GM19043 (cell line): ENCODE results near the gene LRRC7.

Experiments used
- ATAC-seq: cut with Tn5 transposase; IDR thresholded peaks from one replicate; pipeline ENCODE4 v1.9.1; 2021; ENCODE audit warnings: low read depth; ENCODE audit not compliant: unreplicated experiment

LRRC7 gene

DNA sequence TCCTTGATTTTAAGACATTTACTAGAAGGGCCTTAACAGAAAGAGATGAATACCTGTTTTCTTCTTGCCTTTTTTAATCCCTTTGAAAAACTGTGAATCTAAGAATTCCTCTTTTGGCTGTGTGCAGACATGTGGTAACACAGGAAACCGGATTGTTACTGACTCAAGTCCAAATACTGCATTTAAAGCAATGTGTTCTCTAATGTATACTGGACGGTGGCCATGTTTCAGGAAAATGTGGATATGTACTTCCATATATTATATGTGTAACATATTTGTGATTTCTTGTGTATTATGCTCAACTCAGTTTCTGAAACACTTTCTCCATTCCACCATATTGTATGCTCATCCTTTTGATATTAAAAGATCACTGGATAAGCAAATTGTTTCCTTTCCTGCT lies 185.1 kb downstream of the LRRC7 start:
- ATAC-seq, result no peak

DNA sequence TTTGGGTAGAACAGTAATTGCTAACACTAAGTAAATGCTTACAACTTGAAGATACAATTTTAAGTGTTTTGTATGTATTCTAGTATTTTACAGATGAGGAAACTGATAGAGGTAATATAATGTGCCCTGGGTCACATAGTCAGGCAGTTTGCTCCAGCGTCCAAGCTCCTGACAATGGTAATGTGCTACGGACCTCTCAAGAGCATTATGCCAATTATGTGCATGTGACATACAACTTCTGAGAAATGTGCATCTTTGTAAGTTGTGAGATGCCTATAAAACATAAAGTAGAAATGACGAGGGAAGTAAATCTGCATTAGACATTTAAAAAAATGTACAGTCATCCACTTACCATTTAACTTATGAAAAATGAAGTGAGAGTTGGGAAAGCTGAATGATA lies 186.8 kb downstream of the LRRC7 start:
- ATAC-seq, result no peak

DNA sequence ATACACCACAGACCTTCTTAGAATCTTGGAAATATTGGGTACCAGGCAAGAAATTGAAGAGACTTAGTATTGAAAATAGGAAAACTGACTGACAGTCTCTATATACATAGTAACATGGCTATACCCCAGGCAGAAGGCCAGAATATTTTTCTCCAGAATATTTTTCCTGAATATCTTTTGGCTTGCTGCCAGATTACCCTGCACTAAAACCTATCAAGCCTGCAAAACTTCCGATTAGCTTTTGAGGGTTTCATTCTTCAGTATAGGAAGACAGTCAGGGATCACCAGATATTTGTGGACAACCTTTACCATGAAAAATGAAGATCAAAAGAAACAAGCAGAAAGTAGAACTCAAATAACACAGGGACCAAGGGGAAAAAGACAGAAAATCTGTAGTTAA lies 187.9 kb downstream of the LRRC7 start:
- ATAC-seq, result no peak

DNA sequence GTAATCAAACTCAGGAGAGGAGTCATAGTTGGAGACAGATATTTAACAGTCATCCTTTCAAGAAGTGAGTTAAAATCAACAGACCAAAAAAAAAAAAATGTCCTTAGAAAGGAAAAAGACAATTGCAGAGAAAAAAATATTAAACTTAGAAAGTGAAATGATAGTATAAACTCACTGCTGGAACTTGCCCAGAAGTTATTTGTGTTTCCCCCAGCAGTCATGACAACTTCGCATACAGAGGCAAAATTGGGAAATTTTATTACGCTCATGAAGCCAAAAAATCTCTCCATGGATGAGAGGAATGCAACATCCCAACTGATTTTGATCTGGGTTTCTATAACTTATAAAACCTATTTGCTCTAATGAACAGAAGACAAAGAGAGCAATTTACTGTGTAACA lies 198.2 kb downstream of the LRRC7 start:
- ATAC-seq, result no peak

DNA sequence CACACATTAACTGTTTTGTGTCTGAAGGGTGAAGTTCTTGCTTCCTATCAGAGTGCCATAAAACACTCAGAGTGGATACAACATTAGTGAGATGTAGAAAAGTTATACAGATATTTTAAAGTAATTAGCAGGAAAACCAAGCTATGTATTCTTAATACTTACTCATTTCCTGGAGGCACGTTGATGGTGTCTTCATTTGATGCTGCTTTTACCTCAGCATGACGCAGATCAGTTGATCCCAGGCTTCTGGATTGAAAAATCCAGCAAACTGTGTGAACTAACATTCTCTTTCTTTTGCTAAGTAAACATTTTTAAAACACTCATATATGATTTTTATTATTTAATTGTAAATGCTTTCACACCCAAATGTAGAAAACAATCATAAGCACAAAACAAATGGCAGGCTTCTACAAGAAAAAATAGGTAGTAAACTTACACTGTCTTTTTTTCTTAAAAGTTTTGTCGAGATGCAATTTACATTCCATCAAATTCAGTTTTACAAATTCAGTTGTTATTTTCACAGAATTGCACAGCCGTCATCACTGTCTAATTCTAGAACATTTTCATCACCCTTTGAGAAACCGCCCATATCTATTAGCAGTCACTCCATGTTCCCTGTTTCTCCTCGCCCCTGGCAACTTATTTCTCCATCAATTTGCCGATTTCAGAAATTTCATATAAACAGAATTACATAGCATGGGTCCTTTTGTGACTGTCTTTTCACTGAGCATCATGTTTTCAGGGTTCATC lies 198.9 kb downstream of the LRRC7 start:
- ATAC-seq, result no peak

DNA sequence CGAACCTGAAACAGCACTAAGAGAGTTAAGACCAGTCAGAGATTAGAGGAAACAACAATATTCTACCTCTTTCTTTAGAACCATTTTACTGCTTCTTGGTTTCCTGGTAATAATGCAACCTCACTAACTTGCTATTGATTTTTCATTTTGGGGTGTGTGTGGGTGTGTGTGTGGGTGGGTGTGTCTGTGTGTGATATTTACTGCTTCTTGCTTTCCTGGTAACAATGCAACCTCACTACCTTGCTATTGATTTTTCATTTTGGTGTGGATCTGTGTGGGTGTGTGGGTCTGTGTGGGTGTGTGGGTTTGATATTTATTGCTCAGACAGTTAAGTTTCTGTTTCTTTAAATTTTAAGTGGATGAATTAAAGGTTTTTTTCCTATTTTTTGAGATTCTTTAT lies 208.8 kb downstream of the LRRC7 start:
- ATAC-seq, result no peak

DNA sequence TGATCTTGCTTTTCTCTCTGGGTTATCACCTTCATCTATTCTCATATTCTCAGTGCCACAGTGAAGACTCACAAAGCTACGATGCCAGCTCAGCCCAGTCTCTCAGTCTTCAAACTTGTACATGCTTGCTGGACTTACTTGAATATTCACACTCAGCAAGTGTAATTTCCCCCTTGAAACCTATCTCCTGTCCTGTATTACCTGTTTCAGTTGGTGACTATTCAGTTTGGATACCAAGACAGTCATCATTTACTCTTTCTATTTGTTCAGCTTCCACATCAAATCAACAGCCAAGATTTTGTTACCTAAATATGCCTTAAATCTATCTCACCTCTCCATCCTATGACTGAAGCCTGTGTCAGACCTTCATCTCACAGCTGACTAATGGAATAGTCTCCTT lies 209.7 kb downstream of the LRRC7 start:
- no peak for ATAC-seq

DNA sequence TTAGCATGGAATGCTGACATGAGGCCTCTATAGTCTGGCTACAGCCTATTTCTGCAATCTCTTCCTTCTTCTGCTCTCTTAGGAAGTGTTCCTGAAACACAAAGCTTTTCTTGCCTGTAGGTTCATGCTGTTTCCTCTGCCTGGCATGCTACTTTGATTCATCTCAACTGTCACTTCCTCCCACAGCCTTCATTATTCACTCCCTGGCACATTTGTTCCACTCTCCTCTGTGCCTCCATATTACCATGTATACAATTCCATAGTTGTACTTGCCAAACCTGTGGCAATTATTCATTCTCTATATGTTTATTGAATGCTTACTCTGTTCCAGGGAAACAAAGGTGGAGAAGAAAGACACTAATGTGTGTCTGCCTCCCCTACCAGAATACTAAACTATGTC lies 210.2 kb downstream of the LRRC7 start:
- ATAC-seq, result no peak

DNA sequence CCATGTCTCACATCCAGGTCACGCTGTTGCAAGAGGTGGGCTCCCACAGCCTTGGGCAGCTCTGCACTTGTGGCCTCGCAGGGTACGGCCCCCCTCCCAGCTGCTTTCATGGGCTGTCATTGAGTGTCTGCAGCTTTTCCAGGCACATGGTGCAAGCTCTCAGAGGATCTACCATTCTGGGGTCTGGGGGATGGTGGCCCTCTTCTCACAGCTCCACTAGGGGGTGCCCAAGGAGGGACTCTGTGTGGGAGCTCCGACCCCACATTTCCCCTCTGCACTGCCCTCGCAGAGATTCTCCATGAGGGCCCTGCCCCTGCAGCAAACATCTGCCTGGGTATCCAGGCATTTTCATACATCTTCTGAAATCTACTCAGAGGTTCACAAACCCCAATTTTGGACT lies 219.4 kb downstream of the LRRC7 start:
- no peak for ATAC-seq

DNA sequence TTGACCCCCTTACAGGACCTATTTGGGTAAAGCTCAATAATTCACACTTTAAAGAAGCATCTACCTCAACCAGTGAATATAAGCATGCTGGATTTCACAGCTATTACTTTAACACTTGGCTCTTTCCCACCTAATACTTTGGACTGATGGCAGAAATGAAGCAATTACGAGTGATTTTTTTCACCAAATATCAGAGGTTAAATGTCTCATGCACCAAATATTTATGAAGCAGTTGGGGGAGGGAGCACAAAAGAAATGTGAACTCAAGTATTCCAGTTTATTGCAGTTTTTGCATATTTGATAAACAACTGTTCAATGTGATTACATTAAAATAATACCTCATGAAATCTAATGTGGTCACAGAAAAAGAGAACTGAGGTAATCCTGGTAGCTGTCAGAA lies 223.6 kb downstream of the LRRC7 start:
- ATAC-seq, result no peak

DNA sequence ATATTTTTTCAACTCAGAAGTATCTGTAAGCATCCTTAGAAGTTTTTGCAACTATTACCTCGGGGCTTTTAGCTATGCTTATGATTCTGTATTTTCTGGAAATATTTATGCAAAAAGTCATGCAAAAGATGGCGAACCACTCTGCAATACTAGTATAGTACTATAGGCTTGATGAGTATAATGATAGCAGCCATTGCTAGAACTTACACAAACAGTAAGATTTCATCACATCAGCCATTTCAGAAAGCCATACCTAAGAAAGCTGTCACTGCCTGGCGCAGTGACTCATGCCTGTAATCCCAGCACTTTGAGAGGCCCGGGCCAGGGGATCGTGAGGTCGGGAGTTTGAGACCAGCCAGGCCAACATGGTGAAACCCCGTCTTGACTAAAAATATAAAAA lies 227.1 kb downstream of the LRRC7 start:
- no peak for ATAC-seq

DNA sequence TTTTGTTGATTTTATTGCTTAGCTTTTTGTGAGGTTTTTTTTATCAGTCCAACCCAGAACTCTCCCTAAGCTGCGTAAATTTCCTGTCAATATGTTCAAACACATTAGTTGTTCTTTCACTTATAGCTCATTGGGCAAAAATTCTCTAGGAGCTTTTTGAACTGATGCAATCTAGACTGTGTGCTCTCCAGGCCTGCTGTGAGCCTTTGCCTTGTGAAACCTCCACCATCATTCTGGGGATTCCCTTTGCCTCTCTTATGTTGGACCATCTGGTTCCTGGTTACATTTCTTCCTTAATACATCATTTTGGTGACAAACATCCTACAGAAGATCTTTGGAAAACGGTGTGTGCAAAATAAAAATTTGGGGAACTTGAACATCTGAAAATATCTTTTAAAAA lies 247.2 kb downstream of the LRRC7 start:
- no peak for ATAC-seq

DNA sequence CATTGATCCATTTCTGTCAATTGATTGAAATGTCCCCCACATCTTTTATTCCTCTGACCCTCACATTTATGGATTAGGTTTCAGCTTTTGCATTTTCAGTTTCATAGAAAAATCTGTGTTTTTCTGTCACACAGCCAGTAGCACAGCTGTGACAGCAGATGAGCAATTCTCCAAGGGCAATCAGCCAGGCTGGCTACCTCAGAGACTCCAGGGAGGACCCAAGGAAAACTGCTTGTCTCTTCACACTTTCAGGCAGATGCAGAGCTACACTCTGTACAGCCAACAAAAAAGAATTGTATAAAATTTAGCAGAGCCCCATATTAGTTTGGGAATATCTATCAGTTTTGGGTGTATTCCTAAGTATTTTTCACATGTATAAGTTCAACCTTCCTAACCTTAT lies 257.2 kb downstream of the LRRC7 start:
- no peak for ATAC-seq

DNA sequence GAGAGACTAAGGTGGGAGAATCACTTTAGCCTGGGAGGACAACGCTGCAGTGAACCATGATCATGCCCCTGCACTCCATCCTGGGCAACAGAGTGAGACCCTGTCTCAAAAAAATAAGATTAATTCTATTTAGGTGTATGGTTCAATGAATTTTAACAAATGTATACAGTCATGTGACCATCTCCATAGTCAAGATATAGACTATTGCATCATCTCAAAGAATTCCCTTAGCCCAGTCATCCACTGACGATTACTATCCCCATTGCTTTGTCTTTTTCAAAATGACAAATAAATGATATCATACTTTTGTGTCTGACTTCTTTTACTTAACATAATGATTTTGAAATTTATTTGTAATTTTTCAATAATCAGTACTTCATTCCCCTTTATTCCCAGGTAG lies 260.0 kb downstream of the LRRC7 start:
- no peak for ATAC-seq

DNA sequence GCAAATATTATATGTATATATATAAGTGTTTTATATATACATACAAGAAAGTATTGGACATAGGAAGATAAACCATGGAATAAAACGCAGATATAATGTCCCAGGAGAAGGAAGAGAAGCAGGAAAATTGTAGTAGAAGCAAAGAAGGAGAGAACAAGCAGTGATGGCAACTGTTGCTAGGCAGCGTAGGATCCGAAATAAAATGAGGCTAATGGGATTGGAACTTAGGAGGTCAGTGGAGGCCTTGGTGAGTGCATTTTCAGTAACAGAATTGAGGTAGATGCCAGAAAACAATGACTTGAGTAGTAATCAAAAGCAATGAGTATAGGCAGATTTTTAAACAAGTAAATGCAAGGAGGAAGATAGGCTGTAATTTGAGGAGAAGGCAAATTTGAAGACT lies 265.8 kb downstream of the LRRC7 start:
- no peak for ATAC-seq

DNA sequence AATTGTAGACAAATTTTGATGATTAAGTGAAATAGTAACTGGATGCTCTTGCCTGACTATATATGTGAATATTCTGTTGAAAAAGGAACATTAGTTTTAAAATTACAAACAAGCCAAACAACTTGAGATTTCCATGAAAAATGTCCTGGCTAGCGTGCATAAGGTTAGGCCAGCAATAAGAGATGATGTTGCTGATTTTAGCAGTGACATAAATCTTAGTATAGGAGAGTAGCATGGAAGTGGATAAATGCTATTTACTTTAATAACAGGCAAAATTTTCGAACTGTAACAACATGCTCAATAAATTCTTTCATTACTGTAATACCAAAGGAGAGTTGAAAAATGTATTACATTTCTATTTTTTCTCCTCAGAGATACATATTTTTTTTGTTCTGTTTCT lies 266.6 kb downstream of the LRRC7 start:
- ATAC-seq, result no peak

DNA sequence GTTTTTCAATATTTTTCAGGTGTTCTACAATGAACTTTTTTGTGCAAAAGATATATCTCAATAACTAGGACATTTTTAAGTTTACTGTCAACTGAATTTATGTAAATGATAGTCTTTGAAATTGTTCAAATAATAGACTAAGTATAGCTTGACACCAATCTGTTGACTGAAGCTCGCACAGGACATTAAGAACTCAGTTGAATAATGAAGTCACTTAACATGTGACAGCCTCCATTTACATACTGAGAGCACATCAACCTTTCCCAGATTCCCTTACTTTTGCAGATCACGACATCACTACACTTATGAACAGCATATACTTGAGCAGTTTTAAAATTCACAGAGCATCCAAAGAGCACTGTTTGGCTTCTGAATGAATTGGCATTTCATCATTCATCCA lies 268.2 kb downstream of the LRRC7 start:
- ATAC-seq, result no peak

DNA sequence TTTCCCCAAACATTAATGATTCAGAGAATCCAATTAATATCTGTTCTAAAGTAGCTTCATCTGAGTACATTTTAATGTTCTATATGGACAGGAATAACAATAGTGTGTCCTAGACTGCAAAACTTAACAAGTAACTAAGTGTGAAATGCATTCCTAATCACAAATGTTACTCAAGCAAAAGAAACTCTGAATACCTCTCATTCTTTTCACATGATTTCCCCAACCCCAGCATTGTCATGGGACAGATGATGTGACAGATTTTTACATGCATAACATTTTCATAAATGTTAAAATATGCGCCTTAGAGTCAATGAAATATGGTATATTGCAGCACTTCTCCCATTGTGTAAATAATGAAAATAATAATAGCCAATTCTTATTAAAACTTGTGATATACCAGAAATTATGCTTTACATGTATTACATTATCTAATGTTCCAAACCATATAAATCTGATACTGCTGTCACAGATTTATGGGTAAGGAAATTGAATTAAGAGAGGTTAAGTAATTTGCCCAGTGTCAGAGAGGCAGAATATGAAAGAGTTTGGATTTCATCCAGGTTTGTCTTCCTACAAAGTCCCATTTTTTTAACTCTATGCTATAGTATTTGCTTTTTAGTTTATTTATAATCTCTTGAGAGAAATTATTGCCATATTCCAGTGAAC lies 269.4 kb downstream of the LRRC7 start:
- ATAC-seq, result no peak

DNA sequence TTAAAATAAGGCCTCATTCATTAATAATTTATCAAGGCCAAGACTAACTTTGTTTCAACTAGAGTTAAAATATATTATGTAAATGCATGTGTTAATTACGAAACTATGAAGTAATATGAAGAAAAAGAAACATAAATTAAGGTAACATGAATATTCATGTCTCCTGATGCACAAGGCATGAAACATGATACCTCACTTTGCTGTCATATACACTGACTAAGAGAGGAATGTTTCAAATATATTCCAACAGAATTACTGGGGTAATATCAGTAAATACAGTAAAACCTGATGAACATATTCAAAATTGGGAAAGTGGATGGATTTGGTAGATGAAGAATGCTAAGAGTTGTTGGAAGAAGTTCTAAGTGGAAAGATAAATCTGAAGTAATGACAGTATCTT lies 274.6 kb downstream of the LRRC7 start:
- no peak for ATAC-seq

DNA sequence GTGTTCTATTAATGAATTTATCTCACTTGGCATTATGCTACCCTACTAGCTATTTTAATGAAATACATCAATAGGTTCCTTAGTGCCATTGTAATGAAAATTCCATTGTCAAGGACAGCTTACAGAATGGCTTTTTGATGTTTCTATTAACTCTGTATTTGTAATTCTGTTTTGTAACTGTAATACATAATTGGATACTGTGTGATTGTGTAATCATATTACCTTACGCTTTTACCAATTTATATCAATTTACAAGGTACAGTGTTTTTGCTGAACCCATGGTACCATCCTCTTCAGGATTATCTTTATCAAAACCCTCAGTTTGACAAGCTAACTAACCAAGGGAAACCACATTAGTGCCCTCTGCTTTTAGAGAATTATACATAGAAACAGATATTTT lies 277.9 kb downstream of the LRRC7 start:
- no peak for ATAC-seq

DNA sequence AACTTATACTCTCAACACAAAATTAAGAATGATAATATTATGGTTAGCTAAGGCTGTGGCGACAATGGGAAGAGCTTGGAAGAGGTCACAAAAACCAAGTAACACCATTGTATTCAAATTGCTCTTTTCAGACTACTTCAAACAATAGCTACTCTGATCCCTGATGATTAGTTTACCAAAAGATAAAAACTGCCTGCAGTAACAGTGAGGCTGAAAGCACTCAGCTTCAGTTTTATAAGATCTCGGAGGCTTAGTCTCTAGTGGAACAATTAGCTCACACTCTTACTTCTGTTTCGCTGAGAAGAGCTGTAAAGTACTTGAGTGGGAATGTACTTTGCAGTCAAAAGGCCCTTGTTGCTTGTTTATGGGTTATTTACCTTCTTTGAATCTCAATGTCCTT lies 278.5 kb downstream of the LRRC7 start:
- ATAC-seq, result no peak

DNA sequence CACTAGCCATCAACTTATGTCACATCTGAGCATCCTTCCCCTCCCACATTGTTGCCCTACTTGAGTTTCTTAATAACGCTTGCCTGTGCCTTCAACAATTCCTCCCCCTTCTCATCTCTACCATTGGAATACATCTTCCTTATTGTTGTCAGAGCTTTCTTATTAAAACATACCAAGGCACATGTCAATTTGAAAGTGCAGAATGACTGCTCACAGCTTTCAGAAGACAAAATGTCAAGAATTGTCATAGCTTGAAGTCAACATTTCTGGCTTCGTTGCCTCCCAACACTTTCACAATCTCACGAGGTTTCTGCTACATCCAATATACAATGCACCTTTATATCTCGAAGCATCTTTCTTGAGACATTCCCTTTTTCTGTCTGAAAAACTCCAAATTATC lies 279.9 kb downstream of the LRRC7 start:
- no peak for ATAC-seq

DNA sequence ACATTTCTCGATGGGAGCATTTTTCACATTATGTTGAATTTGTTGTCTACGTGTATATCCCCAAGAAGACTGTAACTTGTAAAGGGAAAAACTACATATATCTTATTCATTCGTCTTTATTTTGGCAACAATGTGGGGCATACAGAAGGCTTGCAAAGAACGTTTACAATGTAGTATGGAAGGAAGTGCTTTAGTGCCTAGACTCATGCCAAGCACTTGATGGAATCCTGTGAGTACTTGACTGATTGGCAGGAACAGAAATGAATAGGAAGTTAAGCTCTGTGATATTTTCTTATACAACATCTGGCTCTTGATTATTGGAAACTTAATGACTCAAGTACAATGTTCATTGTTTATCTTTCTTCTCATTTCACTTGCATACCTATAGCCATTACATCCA lies 284.4 kb downstream of the LRRC7 start:
- ATAC-seq, result no peak
